GM23338 (cell line): ENCODE results near the gene PRCC. TPM values are rescaled to one million over a fixed set of nuclear protein-coding genes. Genes with fewer than 3 reads are reported as not detected.

Experiments used
- ATAC-seq: fragments of 200-7000 bp; cut with Tn5 transposase; 3 replicates; pipeline ENCODE4 v1.9.1; 2020
- DNase-seq: peaks from one replicate; pipeline ENCODE4 v3.0.0-alpha.2; 2015; ENCODE audit warnings: low spot score
- H2AFZ ChIP-seq: fragments of 200-600 bp; sonication (generic); 2 replicates; pipeline ENCODE4 v1.8.0; 2016; ENCODE audit warnings: antibody characterized with exemption, mild to moderate bottlenecking, moderate library complexity
- H3F3A ChIP-seq: fragments of 200-600 bp; sonication (generic); replicated peaks from 2 replicates; pipeline ENCODE4 v1.8.0; 2017; ENCODE audit warnings: antibody characterized with exemption, mixed run types, low read depth
- H3K27ac ChIP-seq: fragments of 200-600 bp; sonication (generic); 2 replicates; pipeline ENCODE4 v1.6.1; 2016; ENCODE audit warnings: low read depth
- H3K27me3 ChIP-seq: fragments of 200-600 bp; sonication (generic); 2 replicates; pipeline ENCODE4 v1.8.0; 2016; ENCODE audit warnings: mild to moderate bottlenecking, mixed run types, moderate library complexity; ENCODE audit not compliant: insufficient read depth
- H3K36me3 ChIP-seq: fragments of 200-600 bp; sonication (generic); 2 replicates; pipeline ENCODE4 v1.8.0; 2016; ENCODE audit warnings: mild to moderate bottlenecking; ENCODE audit not compliant: insufficient read depth
- H3K4me1 ChIP-seq: fragments of 200-600 bp; sonication (generic); 2 replicates; pipeline ENCODE4 v1.8.0; 2016; ENCODE audit warnings: mild to moderate bottlenecking, moderate library complexity; ENCODE audit not compliant: insufficient read depth
- H3K4me2 ChIP-seq: fragments of 200-600 bp; sonication (generic); 2 replicates; pipeline ENCODE4 v1.7.1; 2017; ENCODE audit warnings: mixed run types
- H3K4me3 ChIP-seq: fragments of 200-600 bp; sonication (generic); 2 replicates; pipeline ENCODE4 v1.6.1; 2016; ENCODE audit warnings: mixed run types
- H3K79me2 ChIP-seq: fragments of 200-600 bp; sonication (generic); replicated peaks from 2 replicates; pipeline ENCODE4 v1.8.0; 2017; ENCODE audit warnings: mild to moderate bottlenecking; ENCODE audit not compliant: insufficient read depth
- H3K9me2 ChIP-seq: fragments of 200-600 bp; sonication (generic); 2 replicates; pipeline ENCODE4 v1.8.0; 2017; ENCODE audit not compliant: insufficient read depth
- H4K20me1 ChIP-seq: fragments of 200-600 bp; sonication (generic); replicated peaks from 2 replicates; pipeline ENCODE4 v1.8.0; 2017; ENCODE audit warnings: mild to moderate bottlenecking; ENCODE audit not compliant: insufficient read depth
- H3K27ac Mint-ChIP-seq: 2 replicates; pipeline ENCODE4 v1.8.0; 2020; ENCODE audit warnings: inconsistent platforms, mild to moderate bottlenecking, moderate library complexity, mixed read lengths
- H3K27me3 Mint-ChIP-seq: 3 replicates; pipeline ENCODE4 v1.8.0; 2022; ENCODE audit warnings: low read depth, mild to moderate bottlenecking, moderate library complexity, mixed read lengths, inconsistent platforms; ENCODE audit not compliant: insufficient read depth, poor library complexity
- H3K36me3 Mint-ChIP-seq: 3 replicates; pipeline ENCODE4 v1.8.0; 2021; ENCODE audit warnings: low read depth, mild to moderate bottlenecking, inconsistent platforms, moderate library complexity, mixed read lengths
- H3K4me1 Mint-ChIP-seq: 3 replicates; pipeline ENCODE4 v1.8.0; 2020; ENCODE audit warnings: mild to moderate bottlenecking, inconsistent platforms, mixed read lengths
- H3K4me3 Mint-ChIP-seq: 3 replicates; pipeline ENCODE4 v1.8.0; 2021; ENCODE audit warnings: moderate library complexity, mild to moderate bottlenecking, inconsistent platforms, mixed read lengths
- H3K9me3 Mint-ChIP-seq: 3 replicates; pipeline ENCODE4 v1.8.0; 2020; ENCODE audit warnings: moderate library complexity, mild to moderate bottlenecking, inconsistent platforms, mixed read lengths
- CREB1 ChIP-seq: fragments of 250-450 bp; sonication (Bioruptor Pico); IDR thresholded peaks from 2 replicates; pipeline ENCODE4 v1.5.0; 2020; ENCODE audit warnings: low read depth, mild to moderate bottlenecking, moderate library complexity
- EZH2 ChIP-seq: fragments of 200-600 bp; sonication (generic); IDR thresholded peaks from one replicate; pipeline ENCODE4 v1.8.0; 2017; ENCODE audit warnings: antibody characterized with exemption, mild to moderate bottlenecking, low read depth; ENCODE audit not compliant: unreplicated experiment
- JUNB ChIP-seq: IDR thresholded peaks from one replicate; pipeline ENCODE4 v1.6.1; 2016; ENCODE audit warnings: antibody characterized with exemption; ENCODE audit not compliant: unreplicated experiment
- POLR2AphosphoS5 ChIP-seq: IDR thresholded peaks from 2 replicates; pipeline ENCODE4 v1.6.1; 2016; ENCODE audit warnings: antibody characterized with exemption, low read depth
- polyA plus RNA-seq: library from polyadenylated mRNA; unstranded; fragments of >200 nt; fragmentation: Nextera tagmentation; extraction: Ambion mirVana; gene quantifications from 2 replicates; pipeline ENCODE4 v1.2.1, GENCODE V29; 2016
- total RNA-seq: library from RNA; depleted of rRNA; stranded (reverse); fragments of >200 nt; shearing (Covaris generic); gene quantifications from 2 replicates; pipeline ENCODE4 v1.2.3, GENCODE V29; 2014
- TF ChIP-seq, protein P1 (sequence below), 2 experiments: fragments of 200-600 bp in 1 of 2; sonication (generic) in 1 of 2; conservative IDR thresholded peaks; 2 replicates each; pipeline versions ENCODE4 v1.5.1 to v1.6.1; 2016 to 2017; ENCODE audit warnings: antibody characterized with exemption in 2 of 2, low read depth in 2 of 2, mild to moderate bottlenecking in 2 of 2, moderate library complexity in 1 of 2
- TF ChIP-seq, protein P2 (sequence below): IDR thresholded peaks from one replicate; pipeline ENCODE4 v1.6.1; 2018; ENCODE audit warnings: antibody characterized with exemption; ENCODE audit not compliant: unreplicated experiment

Gene PRCC
- total and polyA plus RNA-seq, 2 experiments from 2014 or later, result 66.2 to 72.9 TPM

DNA sequence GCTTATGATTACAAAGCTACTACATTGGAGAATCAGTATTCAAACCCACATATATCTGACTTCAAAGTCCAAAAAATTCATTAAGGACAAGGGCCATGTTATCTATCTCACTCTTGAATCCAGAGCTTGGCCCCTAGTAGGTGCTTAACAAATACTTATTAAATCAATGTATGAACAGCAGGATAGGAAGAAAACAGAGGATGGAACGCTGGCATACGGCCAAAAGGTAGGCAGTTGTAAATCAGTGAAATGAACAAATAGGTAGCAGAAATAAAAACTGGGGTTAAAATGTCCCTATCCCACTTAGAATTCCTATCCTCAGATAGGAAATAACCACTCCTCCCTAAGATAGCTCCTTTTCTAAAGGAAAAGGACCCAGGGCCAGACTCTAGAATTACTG is 28.4 kb upstream of the PRCC start (continued):
- no peak for TF ChIP-seq CREB1 (CRISPR knock-in tag)
- no peak for TF ChIP-seq JUNB
- TF ChIP-seq POLR2AphosphoS5, result no peak
- TF ChIP-seq EZH2, result no peak
- TF ChIP-seq, protein P1, sequence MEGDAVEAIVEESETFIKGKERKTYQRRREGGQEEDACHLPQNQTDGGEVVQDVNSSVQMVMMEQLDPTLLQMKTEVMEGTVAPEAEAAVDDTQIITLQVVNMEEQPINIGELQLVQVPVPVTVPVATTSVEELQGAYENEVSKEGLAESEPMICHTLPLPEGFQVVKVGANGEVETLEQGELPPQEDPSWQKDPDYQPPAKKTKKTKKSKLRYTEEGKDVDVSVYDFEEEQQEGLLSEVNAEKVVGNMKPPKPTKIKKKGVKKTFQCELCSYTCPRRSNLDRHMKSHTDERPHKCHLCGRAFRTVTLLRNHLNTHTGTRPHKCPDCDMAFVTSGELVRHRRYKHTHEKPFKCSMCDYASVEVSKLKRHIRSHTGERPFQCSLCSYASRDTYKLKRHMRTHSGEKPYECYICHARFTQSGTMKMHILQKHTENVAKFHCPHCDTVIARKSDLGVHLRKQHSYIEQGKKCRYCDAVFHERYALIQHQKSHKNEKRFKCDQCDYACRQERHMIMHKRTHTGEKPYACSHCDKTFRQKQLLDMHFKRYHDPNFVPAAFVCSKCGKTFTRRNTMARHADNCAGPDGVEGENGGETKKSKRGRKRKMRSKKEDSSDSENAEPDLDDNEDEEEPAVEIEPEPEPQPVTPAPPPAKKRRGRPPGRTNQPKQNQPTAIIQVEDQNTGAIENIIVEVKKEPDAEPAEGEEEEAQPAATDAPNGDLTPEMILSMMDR (conservative IDR thresholded peaks at IDR 0.05; ENCODE audit: low read depth in 2 of 2), result no peak

DNA sequence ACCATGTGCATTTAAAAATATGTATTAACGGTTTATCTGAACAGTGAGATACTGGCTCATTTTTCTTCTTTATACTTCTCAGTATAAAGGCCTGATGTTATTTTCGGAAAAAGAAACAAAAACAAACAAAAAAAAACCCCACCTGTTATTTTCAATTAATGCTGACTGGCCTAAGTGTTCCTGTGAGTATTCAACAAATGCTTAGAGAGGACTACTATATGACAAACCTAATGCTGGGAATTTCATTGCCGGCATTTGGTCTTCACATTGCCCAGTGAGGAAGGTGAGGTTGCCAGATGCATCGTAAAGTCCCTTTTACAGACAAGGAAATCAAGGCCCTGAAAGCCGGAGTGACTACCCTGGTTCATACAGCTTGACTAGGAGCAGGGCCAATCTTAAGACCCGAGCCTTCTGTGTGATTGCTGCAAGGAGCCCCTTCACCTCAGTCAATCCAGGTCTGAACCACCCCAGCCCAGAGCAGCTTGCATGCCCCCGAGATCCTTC is 27.0 kb upstream of the PRCC start:
- Histone ChIP-seq H3K36me3 (peaks cover 5% of the 10 kb centered on the region; the same call in 1 of the 2 replicates), H3K4me2 (peak overlapping the region; percentile 87), H4K20me1 (peaks cover under 1% of the 10 kb centered on the region), H2AFZ (peak overlapping the region; percentile 5; the same call in 1 of the 2 replicates), H3K27ac (peak overlapping the region; percentile 45), H3K9me2 (no peaks in the 10 kb centered on the region), H3K4me3 (peak overlapping the region; percentile 62), H3K27me3 (no peaks in the 10 kb centered on the region), H3F3A (peaks cover 17% of the 10 kb centered on the region), H3K79me2 (peaks cover 13% of the 10 kb centered on the region), H3K4me1 (peaks cover 28% of the 10 kb centered on the region)
- Mint-ChIP-seq H3K4me3 (peak overlapping the region; percentile 98), H3K27me3 (peaks cover 21% of the 10 kb centered on the region), H3K9me3 (no peaks in the 10 kb centered on the region), H3K27ac (peak overlapping the region; percentile 99), H3K36me3 (peaks cover 49% of the 10 kb centered on the region), H3K4me1 (peaks cover 22% of the 10 kb centered on the region)
- TF ChIP-seq POLR2AphosphoS5, result no peak
- TF ChIP-seq, protein P2, sequence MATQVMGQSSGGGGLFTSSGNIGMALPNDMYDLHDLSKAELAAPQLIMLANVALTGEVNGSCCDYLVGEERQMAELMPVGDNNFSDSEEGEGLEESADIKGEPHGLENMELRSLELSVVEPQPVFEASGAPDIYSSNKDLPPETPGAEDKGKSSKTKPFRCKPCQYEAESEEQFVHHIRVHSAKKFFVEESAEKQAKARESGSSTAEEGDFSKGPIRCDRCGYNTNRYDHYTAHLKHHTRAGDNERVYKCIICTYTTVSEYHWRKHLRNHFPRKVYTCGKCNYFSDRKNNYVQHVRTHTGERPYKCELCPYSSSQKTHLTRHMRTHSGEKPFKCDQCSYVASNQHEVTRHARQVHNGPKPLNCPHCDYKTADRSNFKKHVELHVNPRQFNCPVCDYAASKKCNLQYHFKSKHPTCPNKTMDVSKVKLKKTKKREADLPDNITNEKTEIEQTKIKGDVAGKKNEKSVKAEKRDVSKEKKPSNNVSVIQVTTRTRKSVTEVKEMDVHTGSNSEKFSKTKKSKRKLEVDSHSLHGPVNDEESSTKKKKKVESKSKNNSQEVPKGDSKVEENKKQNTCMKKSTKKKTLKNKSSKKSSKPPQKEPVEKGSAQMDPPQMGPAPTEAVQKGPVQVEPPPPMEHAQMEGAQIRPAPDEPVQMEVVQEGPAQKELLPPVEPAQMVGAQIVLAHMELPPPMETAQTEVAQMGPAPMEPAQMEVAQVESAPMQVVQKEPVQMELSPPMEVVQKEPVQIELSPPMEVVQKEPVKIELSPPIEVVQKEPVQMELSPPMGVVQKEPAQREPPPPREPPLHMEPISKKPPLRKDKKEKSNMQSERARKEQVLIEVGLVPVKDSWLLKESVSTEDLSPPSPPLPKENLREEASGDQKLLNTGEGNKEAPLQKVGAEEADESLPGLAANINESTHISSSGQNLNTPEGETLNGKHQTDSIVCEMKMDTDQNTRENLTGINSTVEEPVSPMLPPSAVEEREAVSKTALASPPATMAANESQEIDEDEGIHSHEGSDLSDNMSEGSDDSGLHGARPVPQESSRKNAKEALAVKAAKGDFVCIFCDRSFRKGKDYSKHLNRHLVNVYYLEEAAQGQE, result no peak
- TF ChIP-seq CREB1 (CRISPR knock-in tag), result no peak
- TF ChIP-seq JUNB, result no peak
- ATAC-seq, result peak; percentile 23
- DNase-seq, result peak; percentile 50
